GM12872 (cell line): Measurements from ENCODE around the gene MACROD1.

Experiments used
- CTCF ChIP-seq: IDR thresholded peaks from 3 replicates; pipeline ENCODE4 v1.5.1; 2011; ENCODE audit warnings: low read depth, mild to moderate bottlenecking, low read length, moderate library complexity; ENCODE audit not compliant: insufficient read depth

MACROD1 gene

GRCh38 chr11:64025205-64025604, 140.7 kb downstream of the MACROD1 start:
- TF ChIP-seq CTCF, result no peak

- TF ChIP-seq CTCF, result no peak
Observed at GRCh38 chr11:64023712-64024710, 141.9 kb downstream of the MACROD1 start.

GRCh38 chr11:64022125-64022784, 143.7 kb downstream of the MACROD1 start:
- TF ChIP-seq CTCF, result no peak

- no peak for TF ChIP-seq CTCF
Observed at GRCh38 chr11:64021757-64022093, 144.2 kb downstream of the MACROD1 start.

GRCh38 chr11:64020976-64021756, 144.7 kb downstream of the MACROD1 start:
- TF ChIP-seq CTCF, result no peak

- TF ChIP-seq CTCF, result no peak
Observed at GRCh38 chr11:64019106-64020037, 146.5 kb downstream of the MACROD1 start.
